NCI-H1436 (cell line): ENCODE data around the gene EIF3B.
"Not testable (repeated sequence)": the region's sequence is repeated elsewhere in the genome, so short reads cannot be mapped to it uniquely, and the experiment has no call there.

Source experiments
- DNase-seq: peaks from one replicate; lab custom pipeline; 2025; lab: John Stamatoyannopoulos, UW

Gene EIF3B

DNA sequence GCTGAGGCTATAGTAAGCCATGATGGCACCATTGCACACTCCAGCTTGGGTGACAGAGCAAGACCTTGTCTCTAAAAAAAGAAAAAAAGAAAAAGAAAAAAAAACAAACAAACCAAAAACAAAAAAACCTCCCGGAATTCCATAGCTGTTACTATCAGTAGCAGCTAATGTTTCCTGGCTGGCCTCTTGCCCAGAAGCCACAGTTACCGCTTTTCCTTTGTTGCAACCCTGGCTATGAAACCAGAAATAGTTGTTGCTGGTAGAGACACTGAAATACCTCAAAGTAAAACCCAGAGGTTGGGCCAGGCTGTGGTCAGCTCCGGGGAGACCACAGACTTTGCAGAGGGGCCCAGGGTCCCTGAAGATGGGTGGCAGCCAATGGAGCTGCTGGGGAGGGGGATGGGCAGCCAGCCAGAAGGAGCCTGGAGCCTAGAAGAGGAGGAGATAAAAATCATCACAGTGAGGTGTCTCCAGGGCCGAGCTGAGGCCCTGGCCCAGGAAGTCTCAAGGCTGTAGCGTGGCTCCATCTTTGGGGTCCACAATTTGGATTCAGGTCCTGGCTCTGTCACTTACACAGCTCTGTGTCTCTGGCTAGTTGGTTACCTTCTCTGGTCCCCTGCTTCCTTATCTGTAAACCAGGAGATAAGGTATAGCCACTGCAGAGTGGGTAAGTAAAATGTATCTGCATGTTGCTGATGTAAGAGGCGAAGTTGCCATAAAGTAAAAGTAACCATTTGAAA is 45.4 kb downstream of the EIF3B start:
- no peak for DNase-seq

DNA sequence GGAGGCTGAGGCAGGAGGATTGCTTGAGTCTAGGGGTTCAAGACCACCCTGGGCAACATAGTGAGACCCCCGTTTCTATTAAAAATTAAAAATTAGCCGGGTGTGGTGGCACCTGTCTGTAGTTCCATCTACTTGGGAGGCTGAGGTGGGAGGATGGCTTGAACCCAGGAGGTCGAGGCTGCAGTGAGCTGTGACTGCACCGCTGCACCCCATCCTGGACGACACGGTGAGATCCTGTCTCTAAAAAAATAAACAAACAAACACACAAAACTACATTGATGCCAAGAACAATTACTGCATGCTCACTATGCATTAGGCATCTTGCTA is 48.0 kb downstream of the EIF3B start:
- DNase-seq: no peak

DNA sequence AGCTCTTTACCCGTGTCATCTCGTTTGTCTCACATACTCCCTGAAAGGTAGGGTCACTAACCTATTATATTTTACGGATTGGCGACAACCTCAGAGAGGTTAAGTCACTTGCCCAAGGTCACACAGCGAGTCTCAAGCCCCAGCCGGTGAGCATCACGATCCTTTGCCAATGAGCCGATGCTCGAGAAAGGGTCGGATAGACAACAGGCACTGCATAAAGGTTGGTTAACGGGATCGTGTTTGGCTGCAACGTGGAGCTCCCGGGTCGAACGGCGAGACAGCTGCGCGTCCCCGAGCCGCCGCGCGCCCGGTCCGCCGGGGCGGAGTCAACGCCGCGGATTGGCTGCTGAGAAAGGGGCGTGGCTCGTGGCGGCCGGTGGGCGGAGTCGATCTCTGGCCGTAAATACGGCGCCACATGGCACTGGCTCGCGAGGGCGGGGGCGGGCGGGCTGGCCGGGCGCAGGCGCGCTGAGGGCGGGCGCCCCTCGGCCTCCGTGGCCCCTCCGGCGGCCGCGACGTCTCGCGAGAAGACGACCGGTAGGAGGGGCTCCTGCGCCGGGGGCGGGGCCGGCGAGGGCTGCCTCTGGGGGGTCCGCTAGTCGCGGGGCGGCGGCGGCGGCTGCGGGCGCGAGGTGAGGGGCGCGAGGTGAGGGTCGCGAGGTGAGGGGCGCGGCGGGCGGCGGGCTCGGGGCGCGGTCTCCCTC is 48.5 kb downstream of the EIF3B start, which contains the start of gene CHST12:
Gene CHST12, plus strand, starts transcription at position 598 of the 704 bp plus-strand sequence. CDS start 29,029 bp downstream, outside the sequence.
- DNase-seq: peak; percentile 91

DNA sequence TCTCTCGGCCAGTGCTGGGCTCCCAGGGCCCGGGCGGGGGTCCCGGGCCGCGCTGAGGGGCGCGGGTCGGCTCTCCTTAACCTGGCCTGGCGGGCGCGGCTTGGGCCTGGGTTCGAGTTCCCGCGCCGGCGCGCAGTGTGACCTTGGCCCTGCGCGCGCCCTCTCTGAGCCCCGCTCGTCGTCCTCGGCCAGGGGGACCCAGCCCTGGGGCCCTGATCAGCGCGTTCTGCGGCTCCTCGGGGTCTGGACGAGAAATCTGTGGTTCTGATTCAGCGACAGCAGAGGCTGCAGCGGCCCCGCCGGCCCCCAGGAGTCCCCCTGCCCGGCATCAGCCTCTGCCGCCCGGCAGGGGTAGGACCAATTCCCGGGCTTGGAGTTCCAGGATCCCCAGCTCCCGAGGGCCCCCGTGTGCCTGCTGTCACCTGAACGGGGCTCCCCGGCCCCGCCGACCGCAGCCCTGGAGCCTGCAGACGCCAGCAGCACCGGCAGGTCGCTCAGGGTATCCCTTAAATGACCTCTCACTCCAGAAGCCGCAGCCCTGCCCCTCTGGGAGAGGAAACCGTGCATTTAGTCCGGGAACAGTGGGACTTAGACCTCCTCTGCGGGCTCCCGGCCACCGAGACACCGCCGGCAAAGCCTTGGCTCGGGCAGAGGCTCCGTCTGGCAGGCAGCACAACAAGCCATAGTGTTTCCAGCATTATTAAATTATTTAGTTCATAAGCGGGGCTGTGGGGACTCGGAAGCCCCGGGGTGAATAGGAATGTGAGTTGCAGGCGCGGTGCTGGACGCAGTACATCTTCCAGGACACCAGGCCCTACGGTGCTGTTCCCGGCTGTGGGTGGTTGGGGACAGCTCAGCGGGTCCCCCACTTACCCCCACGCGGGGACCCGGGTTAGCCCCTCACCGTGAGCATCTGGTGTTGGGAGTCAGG is 49.4 kb downstream of the EIF3B start:
- DNase-seq: no peak

DNA sequence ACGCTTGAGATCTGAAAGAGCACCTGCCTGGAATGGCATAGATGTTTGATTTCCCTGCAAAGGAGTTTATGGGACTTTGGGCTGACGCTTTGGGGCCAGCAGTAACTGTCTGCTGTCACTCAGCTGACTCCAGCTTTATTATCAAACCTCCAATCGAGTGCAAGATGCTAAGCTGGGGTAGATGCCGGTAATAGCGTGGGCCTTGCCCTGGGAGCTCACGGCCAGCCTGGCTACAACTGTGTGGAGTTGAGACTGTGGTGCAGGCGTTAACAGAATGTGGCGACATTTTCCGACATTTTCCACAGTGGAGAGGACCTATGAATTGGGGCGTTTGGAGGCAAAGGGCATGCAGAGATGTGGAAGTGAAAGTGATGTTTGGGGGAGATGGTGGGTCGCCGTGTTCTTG is 50.1 kb downstream of the EIF3B start:
- no peak for DNase-seq

DNA sequence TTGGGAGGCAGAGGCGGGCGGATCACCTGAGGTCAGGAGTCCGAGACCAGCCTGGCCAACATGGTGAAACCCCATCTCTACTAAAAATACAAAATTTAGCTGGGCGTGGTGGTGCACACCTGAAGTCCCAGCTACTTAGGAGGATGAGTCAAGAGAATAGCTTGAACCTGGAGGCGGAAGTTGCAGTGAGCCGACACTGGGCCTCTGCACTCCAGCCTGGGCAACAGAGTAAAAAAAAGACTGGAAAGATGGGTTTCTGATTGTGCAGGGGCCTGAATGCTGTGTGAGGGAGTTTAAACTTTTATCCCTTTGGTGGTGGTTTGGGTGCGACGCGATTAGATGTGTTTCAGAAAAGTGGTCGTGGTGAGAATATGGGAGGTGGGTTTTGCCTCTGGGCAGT is 50.6 kb downstream of the EIF3B start:
- no peak for DNase-seq

DNA sequence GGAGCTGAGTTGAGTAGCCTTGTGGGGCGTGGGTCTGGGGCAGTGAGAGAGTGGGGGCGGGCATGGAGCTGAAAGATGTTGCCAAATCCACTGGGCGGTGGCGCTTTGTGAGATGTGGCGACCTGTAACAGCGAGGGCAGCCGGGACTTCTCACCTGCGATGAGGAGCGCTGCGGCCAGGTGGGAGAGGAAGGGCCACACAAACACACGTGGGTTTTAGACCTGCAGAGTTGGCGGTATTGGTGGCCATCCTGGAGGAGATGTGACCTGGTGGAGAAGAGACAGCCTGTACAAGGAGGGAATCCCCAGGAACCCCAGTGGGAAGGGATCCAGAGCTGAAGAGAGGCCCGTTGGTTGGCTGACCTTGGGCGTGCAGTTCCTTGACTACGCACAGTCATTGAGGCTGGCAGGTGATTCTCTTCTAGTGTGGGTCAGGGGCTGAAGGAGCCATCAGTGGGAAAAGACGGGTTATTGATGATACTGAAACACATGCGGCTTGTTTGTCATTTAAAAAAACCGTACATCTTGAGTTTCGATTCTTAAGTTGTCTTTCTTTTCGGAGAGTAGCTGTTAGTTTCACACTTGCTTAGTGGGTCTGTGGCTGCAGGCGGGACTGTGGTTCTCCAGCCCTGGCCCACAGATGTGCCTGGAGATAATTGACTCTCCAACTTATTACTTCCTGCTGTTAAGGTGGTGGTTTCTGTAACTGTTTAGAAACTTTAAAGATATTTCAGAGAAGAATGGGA is 51.1 kb downstream of the EIF3B start:
- no peak for DNase-seq

DNA sequence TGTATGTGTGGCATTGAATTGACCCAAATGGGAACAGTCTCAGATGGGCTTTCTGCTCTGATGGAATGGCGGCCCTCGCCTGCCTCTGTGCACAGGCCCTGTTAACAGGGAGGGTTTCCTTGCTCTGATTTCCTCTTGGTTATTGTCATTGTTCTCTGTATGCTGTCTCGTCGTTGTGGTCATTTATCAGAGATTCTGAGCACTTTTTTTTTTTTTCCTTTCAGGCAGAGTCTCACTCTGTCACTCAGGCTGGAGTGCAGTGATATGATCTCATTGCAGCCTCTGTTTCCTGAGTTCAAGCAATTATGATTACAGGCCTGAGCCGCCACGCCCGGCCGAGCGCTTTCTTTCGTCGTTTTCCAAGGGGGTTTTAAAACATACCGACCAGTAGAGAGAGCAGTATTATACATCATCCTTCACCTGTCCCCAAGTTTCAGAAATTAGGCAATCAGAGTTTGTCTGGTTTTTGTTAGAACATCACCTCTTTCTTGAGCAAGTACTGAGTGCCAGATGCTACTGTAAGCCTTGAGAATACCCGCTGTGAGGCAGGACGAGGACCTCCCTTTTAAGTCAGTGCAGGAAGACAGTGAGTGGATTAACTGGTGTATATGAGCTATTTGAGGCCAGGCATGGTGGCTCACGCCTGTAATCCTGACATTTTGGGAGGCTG is 55.3 kb downstream of the EIF3B start:
- no peak for DNase-seq

DNA sequence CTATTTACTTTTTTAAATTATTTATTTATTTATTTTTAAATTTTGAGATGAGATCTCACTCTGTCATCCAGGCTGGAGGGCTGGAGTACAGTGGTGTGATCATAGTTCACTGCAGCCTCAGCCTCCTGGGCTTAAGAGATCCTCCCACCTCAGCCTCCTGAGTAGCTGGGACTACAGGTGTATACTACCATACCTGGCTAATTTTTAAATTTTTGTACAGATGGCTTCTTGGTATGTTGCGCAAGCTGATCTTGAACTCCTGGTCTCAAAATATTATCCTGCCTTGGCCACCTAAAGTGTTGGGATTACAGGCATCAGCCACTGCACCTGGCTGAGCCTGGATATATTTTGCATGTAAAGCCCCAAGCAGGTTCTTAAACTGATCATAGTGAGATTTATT is 56.4 kb downstream of the EIF3B start:
- DNase-seq: no peak

DNA sequence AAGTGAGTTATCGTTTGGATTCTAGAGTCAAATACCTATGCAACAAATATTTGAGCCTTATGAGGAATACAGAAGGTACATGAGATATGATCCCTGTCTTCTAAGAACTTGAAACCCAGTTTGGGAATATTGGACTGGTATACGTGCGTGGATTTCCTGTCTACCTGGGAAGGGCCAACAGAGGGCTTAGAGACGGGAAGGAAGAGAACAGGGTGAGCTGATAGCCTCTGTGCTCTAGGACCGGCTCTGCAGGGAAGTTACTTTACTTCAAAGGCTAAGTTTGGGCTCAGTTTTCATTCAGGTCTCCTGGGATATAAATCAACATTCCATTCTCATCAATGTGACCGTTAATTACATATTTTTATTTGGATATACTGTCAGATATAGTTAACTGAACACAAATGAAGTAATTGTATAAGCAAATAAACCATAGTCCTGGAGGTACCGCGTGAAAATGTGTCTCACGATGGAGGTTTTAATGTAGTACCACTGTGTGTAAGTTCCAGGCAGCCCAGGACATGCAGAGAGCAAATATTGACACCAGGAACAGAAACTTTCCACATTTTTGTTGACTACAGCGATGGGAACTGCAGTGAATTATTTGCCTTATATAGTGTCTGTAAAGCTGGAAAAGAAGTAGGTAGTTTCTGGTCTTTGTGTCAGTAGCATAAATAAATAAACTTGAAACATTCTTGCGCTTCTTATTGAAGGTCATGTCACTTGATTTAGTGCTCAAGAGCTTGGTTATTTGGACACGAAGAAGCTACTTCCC is 57.4 kb downstream of the EIF3B start:
- no peak for DNase-seq

DNA sequence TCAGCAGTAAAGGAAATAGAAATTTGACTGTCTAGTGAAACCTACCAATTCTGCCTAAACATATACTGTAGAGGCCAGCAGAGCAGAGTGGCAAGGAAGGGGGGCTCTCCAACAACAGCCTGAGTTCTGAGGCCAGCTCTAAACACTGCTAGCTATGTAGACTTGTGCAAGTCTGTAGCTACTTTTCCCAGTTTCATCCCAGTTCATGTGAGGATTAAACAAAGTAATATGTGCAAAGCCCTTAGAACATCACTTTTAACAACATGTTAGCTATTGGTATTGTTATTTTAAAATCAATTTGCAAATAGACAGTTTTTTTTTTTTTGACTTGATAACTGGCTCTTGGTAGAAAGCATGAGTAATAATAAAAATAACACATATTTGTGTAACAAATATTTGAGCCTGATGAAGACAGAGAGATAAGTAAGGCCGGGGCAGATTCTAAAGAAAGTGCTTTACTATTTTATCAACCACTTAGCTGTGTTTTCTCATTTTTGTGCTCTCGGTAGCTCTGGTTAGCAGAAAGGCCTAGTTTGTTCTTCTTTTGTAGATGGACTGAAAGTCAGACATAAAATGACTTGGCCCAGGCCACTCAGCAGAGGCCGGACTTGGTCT is 58.1 kb downstream of the EIF3B start:
- DNase-seq: no peak

DNA sequence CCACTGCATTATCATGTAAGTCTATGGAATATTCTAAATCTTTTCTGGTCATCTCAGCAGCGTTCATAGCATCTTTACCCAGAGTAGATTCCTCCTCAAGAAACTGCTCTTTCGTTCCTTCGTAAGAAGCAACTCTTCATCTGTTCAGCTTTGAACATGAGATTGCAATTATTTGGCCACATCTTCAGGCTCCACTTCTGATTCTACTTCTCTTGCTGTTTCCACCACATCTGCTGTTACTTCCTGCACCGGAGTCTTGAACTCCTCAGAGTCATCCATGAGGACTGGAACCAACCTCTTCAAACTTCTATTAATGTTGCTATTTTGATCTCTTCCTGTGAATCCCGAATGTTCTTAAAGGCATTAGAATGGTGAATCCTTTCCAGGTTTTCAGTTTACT is 61.4 kb downstream of the EIF3B start:
- no peak for DNase-seq

DNA sequence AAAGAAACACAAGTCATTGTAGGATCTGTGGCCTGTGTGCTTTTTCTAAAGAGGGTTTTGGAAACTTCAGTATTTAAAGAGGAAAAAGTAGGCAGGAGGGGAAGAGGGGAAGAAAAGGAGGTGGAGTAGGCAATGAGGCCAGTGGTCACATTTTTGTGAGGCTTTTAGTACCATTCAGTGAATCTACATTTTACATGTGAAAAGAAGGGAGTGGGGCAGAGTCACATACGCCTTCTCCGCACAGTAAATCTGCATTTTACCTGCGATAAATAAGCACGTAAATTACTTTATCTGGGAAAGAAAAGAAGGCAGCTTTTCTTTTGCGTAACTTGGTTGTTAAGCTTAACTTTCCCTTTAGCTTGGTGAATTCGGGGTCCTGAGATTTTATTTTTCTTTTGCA is 62.0 kb downstream of the EIF3B start:
- no peak for DNase-seq

DNA sequence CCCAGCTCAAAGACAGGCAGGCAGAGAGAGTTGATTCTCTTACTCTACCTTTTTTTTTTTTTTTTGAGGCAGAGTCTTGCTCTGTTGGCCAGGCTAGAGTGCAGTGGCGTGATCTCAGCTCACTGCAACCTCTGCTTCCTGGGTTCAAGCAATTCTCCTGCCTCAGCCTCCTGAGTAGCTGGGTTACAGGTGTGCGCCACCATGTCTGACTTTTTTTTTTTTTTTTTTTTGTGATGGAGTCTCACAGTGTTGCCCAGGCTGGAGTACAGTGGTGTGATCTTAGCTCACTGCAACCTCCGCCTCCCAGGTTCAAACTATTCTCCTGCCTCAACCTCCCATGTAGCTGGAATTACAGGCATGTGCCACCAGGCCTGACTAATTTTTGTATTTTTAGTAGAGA is 62.6 kb downstream of the EIF3B start:
- DNase-seq: not testable (repeated sequence)

DNA sequence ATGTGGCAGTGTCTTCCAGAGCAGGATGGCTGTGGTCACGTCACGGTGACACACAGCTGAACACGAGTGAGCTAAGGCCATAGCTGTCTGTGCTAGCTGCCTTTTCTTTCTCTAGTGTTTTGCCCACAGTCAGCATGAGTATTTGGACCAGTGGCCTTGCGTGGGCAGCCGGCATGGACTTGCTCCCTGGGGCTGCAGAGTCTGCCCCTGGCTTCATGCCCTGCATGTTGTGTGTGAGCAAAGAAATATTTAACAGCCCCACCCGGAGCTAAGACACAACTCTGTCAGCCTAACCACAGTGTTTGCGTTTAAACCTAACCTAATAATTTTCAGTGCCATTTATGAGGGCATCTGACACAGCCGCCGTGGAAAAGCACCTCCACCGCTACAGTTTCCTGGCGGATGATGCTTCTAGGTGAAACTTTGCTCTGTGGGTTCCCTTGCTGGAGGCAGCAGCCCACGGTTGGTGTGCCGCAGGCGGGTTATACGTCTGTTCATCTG is 63.4 kb downstream of the EIF3B start:
- no peak for DNase-seq

DNA sequence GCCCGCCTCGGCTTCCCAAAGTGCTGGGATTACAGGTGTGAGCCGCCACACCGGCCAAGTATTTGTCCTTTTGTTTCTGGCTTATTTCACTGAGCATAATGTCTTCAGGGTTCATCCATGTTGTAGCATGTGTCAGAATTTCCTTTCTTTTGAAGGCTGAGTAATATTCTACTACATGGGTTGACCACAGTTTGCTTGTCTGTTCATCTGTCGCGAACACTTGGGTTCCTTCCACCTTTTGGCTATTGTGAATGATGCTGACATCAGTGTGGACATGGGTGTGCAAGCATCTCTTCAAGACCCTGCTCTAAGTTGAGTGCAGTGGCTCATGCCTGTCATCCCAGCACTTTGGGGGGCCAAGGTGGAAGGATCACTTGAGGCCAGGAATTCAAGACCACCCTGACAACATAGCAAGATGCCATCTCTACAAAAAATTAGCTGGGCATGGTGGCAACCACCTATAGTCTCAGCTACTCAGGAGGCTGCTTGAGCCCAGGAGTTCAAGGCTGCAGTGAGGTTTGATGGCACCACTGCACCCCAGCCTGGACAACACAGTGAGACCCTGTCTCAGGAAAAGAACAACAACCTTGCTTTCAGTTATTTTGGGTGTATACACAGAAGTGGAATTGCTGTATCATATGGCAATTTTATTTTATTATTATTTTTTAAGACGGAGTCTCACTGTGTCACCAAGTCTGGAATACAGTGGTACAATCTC is 65.7 kb downstream of the EIF3B start:
- DNase-seq: no peak

DNA sequence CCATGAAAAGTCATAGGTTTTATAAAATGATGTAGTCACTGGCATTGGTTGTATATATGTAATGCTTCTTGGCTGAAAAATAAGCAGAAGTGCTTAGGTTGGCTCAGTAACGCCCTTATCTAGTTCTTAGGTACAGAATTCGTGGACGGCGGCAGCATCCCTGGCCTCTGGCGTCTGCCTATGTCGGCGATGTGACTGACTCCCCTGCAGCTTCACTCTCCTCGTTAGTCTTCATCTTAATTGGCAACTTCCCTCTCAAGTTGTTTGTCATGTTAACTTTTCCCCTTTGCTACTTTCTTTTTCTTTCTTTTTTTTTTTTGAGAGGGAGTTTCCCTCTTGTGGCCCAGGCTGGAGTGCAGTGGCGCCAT is 67.3 kb downstream of the EIF3B start:
- DNase-seq: no peak

DNA sequence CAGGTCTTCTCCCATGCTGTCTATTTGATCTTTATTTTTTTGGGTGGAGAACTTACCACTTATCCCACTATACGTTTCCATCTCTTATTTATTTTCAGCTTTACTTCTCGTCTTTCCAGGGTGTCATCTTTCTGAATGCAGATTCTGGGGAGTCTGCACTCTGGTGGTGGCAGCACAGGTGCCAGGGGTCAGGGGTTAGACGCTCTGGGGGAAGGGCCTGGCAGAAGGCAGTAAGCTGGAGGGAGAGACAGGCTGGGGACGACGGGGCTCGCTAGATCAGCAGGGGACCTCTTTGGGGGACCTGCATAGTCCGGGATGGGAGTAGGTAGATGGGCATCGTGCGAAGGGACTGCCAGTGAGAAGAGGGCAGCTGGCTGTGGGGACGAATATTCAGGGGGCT is 71.1 kb downstream of the EIF3B start:
- DNase-seq: no peak
